Loucy (cell line): ENCODE results near the gene CEP131.

Source experiments
- H2AFZ ChIP-seq: fragments of 200-600 bp; sonication (generic); 2 replicates; pipeline ENCODE4 v1.6.0; 2016; ENCODE audit warnings: antibody characterized with exemption, mild to moderate bottlenecking, low read length, moderate library complexity
- H3F3A ChIP-seq: fragments of 200-600 bp; 2 replicates; pipeline ENCODE4 v1.6.0; 2016; ENCODE audit warnings: antibody characterized with exemption, low read depth, mild to moderate bottlenecking
- H3K27me3 ChIP-seq: fragments of 200-600 bp; sonication (generic); 2 replicates; pipeline ENCODE4 v1.6.1; 2014; ENCODE audit warnings: low read length, mild to moderate bottlenecking; ENCODE audit not compliant: insufficient read depth, poor library complexity, severe bottlenecking
- H3K36me3 ChIP-seq: fragments of 200-600 bp; sonication (generic); 2 replicates; pipeline ENCODE4 v1.6.1; 2016; ENCODE audit warnings: low read length; ENCODE audit not compliant: insufficient read depth
- H3K4me1 ChIP-seq: fragments of 200-600 bp; sonication (generic); 2 replicates; pipeline ENCODE4 v1.5.1; 2014; ENCODE audit warnings: low read length, mild to moderate bottlenecking; ENCODE audit not compliant: insufficient read depth, poor library complexity, severe bottlenecking
- H3K4me2 ChIP-seq: fragments of 200-600 bp; sonication (generic); 2 replicates; pipeline ENCODE4 v1.6.0; 2014; ENCODE audit warnings: antibody characterized with exemption, low read length, low read depth, mild to moderate bottlenecking; ENCODE audit not compliant: poor library complexity, severe bottlenecking
- H3K4me3 ChIP-seq: fragments of 200-600 bp; sonication (generic); 2 replicates; pipeline ENCODE4 v1.5.1; 2014; ENCODE audit warnings: low read length, mild to moderate bottlenecking, mixed read lengths; ENCODE audit not compliant: poor library complexity, severe bottlenecking
- H3K79me2 ChIP-seq: fragments of 200-600 bp; sonication (generic); 2 replicates; pipeline ENCODE4 v1.6.1; 2014; ENCODE audit warnings: low read length; ENCODE audit not compliant: insufficient read depth
- H3K9ac ChIP-seq: fragments of 200-600 bp; sonication (generic); 2 replicates; pipeline ENCODE4 v1.6.0; 2014; ENCODE audit warnings: mild to moderate bottlenecking, low read depth, low read length, moderate library complexity; ENCODE audit not compliant: poor library complexity, severe bottlenecking
- H3K9me2 ChIP-seq: fragments of 200-600 bp; sonication (generic); replicated peaks from 2 replicates; pipeline ENCODE4 v1.6.1; 2016; ENCODE audit warnings: low read depth, low read length, mixed read lengths
- H3K9me3 ChIP-seq: fragments of 200-600 bp; sonication (generic); 2 replicates; pipeline ENCODE4 v1.6.1; 2014; ENCODE audit warnings: mild to moderate bottlenecking, antibody characterized with exemption, low read length, low read depth; ENCODE audit not compliant: insufficient read depth
- H4K20me1 ChIP-seq: fragments of 200-600 bp; sonication (generic); 2 replicates; pipeline ENCODE4 v1.6.0; 2014; ENCODE audit warnings: antibody characterized with exemption, low read length, mild to moderate bottlenecking; ENCODE audit not compliant: insufficient read depth, poor library complexity, severe bottlenecking
- EZH2phosphoT487 ChIP-seq: fragments of 200-600 bp; IDR thresholded peaks from 2 replicates; pipeline ENCODE4 v1.6.1; 2018; ENCODE audit warnings: antibody characterized with exemption, mild to moderate bottlenecking, moderate library complexity, borderline replicate concordance
- TF ChIP-seq, protein P1 (sequence below): fragments of 200-600 bp; sonication (generic); conservative IDR thresholded peaks from 2 replicates; pipeline ENCODE4 v1.5.1; 2014; ENCODE audit warnings: mild to moderate bottlenecking, antibody characterized with exemption, low read length

Gene CEP131

DNA sequence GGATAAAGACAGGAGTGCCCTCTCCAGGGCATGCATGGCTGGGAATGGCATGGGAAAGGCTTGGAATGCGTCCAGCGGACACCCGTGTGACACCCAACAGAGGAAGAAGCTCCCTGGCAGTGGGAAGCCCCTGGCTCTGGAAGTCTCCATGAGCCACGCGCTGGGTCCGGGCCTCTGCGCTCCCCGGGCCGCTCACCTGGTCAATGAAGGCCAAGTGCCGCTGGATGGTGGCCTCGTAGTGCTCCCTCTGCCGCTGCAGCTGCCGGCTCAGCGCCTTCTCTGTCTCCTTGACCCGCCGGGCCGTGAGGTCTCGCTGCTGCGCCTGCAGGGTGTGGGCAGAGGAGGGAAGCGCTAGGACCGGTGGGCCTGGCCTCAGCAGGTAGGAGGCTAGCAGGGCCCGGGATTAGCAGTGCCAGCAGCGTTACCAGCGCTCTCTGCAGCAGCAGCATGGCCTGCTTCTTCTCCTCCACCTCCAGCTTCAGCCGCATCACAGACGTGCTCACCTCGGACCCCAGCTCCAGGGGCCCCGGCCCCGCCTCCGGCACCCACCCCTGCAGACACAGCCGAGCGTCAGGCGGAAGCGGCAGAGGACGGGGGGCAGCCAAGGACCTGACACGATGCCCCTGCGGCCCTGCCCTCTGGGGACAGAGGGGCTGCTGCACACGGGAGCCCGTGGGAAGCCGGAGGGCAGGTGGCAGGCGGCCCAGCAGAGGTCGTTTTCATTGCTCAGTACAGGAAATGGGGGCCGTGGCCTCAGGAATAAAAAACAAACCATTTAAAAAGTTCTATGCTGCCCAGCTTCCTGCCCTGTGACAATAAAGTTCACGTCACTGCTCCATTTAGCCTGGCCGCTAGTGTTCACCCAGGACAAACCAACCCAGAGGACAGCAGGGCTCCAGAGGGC is 26.0 kb downstream of the CEP131 start:
- Histone ChIP-seq H3K9me3 (no peaks in the 10 kb centered on the region), H3K36me3 (peaks cover 23% of the 10 kb centered on the region; the same call in 1 of the 2 replicates), H3K4me2 (peak overlapping the region; percentile 57), H3K27me3 (no peaks in the 10 kb centered on the region), H3K79me2 (no peaks in the 10 kb centered on the region), H3K4me1 (peaks cover 10% of the 10 kb centered on the region), H3K9ac (peak overlapping the region; percentile 62), H4K20me1 (no peaks in the 10 kb centered on the region), H3F3A (no peaks in the 10 kb centered on the region), H3K9me2 (no peaks in the 10 kb centered on the region), H2AFZ (no peak overlapping the region), H3K4me3 (peak overlapping the region; percentile 60)
- no peak for TF ChIP-seq EZH2phosphoT487
- TF ChIP-seq, protein P1, sequence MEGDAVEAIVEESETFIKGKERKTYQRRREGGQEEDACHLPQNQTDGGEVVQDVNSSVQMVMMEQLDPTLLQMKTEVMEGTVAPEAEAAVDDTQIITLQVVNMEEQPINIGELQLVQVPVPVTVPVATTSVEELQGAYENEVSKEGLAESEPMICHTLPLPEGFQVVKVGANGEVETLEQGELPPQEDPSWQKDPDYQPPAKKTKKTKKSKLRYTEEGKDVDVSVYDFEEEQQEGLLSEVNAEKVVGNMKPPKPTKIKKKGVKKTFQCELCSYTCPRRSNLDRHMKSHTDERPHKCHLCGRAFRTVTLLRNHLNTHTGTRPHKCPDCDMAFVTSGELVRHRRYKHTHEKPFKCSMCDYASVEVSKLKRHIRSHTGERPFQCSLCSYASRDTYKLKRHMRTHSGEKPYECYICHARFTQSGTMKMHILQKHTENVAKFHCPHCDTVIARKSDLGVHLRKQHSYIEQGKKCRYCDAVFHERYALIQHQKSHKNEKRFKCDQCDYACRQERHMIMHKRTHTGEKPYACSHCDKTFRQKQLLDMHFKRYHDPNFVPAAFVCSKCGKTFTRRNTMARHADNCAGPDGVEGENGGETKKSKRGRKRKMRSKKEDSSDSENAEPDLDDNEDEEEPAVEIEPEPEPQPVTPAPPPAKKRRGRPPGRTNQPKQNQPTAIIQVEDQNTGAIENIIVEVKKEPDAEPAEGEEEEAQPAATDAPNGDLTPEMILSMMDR = no peak

DNA sequence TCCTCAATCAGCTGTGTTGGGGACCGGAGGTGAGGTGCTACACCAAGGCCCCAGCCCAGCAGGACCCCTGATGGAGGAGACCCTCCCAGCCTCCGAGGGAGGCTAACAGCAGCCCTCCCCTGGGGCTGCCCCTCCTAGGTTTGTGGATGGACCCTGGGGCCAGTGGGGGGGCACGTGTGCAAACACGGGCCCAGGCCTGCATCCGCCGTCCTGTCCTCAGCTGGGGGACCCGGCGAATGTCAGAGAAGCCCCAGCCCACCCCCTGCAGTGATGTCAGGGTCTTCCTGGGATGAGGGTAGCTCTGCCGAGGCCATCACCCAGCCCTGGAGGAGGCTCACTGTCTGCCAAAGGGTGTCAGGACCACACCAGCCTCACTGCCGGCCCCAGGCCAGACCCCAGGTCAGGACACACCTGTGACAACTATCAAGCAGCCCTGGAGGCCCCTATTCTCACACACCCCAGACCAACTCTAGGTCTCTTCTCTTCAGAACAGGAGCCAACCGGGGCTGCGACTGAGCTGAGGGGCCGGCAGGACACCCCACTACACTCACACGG is 26.7 kb downstream of the CEP131 start:
- H3K4me1 ChIP-seq = peaks cover 10% of the 10 kb centered on the region
- H2AFZ ChIP-seq = no peak overlapping the region
- H3F3A ChIP-seq = no peaks in the 10 kb centered on the region
- no peaks in the 10 kb centered on the region for H3K9me3 ChIP-seq
- no peaks in the 10 kb centered on the region for H3K79me2 ChIP-seq
- H4K20me1 ChIP-seq = no peaks in the 10 kb centered on the region
- no peak overlapping the region for H3K9ac ChIP-seq
- no peak overlapping the region for H3K4me2 ChIP-seq
- H3K9me2 ChIP-seq = no peaks in the 10 kb centered on the region
- H3K27me3 ChIP-seq = no peaks in the 10 kb centered on the region
- no peak overlapping the region for H3K4me3 ChIP-seq
- TF ChIP-seq, protein P1 = no peak
- no peak for TF ChIP-seq EZH2phosphoT487
- peaks cover 26% of the 10 kb centered on the region; the same call in 1 of the 2 replicates for H3K36me3 ChIP-seq

DNA sequence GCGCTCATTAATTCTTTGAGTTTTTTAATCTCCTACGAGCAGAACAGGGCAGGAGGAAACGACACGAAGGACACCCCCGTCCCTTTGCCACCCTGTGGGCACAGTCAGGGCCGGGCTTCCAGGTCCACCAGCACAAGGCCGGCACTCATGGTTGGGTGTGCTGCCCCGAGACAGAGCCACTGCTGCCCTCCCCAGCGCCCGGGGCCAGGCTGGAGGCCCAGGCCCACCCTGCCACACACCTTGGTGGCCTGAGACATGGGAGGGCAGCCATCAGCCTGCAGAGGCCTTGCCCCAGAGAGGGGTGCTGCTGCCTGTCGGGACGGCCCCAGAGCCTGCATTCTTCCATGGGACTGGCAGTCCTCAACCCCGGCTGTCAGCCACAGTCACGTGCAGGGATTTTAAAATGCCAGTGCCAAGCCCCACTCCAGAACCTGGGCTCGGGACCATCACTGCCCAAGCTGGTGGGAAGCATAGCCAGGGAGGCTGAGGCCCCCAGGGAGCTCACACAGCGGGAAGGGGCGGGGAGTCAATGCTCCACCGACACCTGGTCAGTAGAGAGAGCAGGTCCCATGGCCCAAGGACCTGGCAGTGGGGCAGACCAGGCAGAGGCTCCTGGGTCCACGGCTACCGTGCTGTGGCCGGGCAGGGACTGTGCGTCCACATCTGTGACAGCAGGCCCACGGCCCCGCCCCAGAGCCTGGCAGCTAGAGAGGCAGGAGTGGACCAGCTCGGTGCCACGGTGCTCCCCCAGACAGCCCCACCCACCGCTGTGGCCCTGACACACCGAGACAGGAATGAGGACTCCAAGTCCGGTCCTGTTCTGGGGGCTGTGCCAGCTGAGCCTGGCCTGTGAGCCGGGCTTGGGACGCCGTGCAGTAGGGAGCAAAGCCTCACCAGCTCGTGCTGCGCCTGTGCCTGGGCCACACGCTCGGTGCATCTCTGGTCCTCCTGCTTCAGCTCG is 27.5 kb downstream of the CEP131 start:
- Histone ChIP-seq H3K9me3 (no peaks in the 10 kb centered on the region), H3K4me2 (no peak overlapping the region), H3K27me3 (no peaks in the 10 kb centered on the region), H3K9me2 (no peaks in the 10 kb centered on the region), H3K4me1 (peaks cover 10% of the 10 kb centered on the region), H3K9ac (no peak overlapping the region), H3F3A (no peaks in the 10 kb centered on the region), H3K79me2 (no peaks in the 10 kb centered on the region), H3K4me3 (no peak overlapping the region), H2AFZ (no peak overlapping the region), H3K36me3 (peaks cover 26% of the 10 kb centered on the region; the same call in 1 of the 2 replicates), H4K20me1 (no peaks in the 10 kb centered on the region)
- TF ChIP-seq, protein P1 = no peak
- TF ChIP-seq EZH2phosphoT487 = no peak
